ENCODE data around the gene PXDC1.
"Not testable (repeated sequence)": the region's sequence is repeated elsewhere in the genome, so short reads cannot be mapped to it uniquely, and the experiment has no call there.

Gene PXDC1

DNA sequence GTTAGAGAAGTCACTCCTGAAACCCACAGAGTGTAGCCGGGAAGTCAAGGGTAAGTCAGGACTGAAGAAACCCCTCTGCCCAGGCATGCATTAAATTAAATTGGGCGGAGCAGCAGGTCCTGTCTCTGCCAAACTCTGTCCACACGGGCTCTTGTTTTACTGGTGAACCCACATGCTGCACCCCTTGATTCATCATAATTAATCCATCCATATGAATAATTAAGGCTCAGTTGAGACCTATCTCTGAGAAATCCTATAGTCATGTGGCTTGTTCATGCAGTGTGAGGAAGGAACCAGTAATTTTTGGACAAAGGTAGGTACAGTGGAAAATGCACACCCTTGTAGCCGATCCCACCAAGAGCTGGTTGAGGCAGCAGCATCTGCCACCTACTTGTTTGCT is 43.0 kb downstream of the PXDC1 start:
- DNase-seq (ENCODE audit: low read depth) = no peak

DNA sequence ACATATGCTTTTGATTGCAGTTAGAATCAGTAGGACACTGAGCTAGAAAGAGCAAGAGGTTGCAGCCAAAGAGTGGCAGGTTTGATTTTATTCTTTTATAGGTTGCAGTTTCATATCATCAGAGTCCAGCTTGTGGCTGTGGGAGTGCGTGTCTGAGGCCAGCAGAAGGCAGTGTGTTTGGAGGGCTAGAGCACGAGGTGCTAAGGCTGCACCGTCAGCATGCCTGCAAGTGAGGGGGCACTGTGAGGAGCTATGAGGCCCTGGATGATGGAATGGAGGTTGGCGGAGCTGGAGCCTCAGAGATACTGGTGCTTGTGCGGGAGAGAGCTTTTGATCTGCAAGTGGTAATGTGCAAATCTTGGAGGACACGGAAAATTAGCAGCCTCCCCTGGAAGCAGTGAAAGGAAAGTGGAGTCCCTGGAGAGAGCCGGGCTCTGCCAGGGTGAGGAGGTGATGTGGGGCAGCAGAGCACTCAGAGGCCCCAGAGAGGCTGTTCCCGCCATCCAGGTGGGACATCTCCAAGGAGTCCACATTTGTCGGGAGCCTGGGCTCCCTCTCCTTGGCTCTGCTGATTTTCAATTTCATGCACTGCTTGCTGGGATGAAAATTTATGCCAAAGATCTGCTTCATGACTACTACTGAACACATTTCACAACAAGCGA is 43.6 kb downstream of the PXDC1 start:
- no peak for DNase-seq (ENCODE audit: low read depth)

DNA sequence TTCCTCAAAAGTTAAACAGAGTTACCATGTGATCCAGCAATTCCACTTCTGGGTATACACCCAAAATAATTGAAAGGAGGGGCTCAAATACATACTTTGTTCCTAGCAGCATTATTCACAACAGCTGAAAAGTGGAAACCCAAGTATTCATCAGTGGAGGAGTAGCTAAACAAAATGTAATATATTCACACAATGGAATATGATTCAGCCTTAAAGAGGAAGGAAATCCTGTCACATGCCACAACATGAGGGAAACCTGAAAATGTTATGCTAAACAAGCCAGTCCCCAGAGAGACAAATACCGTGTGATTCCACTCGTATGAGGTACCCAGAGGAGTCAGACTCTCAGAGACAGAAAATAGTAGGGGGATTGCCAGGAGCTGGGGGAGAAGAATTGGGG is 44.5 kb downstream of the PXDC1 start:
- no peak for DNase-seq (ENCODE audit: low read depth)

DNA sequence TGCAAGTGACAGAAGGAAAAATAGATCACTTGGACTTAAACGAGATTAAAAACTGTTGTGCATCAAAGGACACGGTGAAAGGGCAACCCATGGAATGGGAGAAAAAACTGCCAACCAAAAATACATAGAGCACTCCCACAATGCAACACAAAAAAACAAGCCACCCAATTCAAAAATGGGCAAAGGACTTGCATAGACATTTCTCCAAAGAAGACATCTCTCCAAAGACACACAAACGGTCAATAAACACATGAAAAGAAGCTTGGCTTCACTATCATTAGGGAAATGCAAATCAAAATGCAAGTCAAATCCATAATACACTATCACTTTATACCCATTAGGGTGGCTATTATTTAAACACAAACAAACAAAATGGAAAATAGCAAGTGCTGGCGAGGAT is 45.0 kb downstream of the PXDC1 start:
- DNase-seq (ENCODE audit: low read depth) = no peak

DNA sequence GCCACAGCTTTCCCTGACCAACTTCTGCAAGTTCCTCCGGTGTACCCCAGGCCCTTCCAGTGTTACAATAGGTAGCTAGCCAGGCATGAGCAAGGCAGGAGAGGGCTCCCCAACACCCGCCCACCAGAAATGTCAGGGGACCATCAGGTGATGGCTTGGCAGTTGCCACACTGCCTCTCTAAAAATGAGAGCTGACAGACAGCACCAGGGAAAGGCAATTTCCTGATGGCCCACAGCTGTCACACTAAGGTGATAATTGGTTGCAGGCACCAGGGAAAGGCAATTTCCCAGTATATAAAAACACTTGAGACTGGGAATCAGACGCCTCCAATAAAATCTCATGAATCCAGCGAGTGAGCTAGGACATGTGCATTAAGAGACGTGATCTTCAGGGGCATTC is 49.9 kb downstream of the PXDC1 start:
- DNase-seq (ENCODE audit: low read depth) = no peak

DNA sequence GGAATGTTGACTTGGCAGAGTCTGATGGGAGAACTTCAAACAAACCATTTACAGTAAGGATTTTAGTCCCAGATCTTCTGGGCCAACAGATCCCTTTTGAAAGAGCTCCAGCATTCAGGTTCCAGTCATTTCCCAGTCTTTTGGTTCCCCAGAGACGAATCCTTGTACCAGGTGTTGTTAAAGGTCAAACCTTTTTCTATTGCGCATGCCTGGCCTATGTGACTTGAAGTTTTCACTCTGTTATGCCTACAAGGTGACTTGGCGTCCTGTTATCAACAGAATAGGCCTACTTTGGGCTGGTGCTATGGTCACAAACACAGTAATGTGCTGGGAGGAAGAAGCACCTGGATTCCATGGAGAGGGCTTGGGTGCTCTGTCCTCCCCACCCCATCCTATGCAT is 52.3 kb downstream of the PXDC1 start:
- DNase-seq (ENCODE audit: low read depth) = no peak

DNA sequence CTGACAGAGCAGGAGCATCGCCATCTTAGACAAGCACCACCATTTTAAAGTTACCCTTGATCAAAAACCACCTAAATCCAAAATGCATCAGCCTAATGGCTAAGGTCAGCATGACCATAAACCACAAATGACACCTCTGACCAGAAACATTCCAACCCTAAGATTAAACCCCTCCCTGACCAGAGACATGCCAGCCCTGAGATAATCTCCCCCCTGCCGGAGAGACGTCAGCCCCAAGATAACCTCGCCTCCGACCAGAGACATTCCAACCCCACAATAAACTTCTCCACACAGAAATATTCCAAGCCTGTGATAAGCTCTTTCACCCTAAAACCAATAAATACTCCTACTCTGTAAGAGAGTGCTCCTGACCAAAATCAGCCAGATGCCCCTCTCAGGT is 53.5 kb downstream of the PXDC1 start:
- no peak for DNase-seq (ENCODE audit: low read depth)

DNA sequence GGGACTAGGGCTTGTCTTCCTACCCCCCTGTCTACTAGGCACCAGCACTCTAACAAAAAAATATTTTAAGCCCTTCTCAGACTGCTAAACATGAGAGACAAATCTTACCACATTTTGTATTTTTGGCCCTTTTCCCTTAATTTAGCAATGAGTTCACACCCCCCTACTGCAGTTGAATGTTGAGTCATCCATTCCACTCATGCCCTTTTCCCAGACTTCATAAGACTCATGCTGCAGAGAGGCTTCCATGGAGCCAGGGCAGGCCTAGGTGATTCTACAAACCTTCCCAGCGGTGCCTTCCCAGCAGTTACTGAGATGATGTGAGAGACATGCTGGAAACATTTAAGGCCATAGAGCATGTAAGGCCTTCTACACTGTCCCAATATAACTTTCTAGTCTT is 53.9 kb downstream of the PXDC1 start:
- no peak for DNase-seq (ENCODE audit: low read depth)

DNA sequence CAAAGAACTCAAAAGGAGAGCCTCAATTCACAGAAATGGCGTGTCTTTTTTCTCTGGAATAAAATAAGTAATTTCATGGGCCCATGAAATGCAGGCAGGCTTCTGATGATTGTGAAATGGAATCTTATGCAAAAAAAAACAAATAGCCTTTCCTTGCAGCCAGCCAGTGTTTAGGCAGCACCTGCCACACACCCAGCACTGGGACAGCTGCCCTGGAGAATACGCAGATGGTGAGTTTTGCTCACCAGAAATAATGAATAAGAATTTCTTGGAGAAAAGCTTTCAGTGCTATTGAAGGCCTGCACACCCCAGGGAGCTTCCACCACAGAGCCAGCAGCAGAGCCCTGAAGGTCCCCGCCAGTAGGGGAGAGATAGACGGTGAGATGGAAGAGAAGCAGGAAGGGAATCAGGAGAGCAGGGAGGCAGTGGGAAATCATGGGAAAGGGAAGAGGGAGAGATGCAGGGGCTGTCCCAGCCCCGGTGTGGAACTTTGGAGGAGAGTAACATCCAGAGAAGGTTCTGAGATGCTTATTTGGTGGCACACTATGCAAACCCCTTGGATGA is 54.9 kb downstream of the PXDC1 start:
- no peak for DNase-seq (ENCODE audit: low read depth)

DNA sequence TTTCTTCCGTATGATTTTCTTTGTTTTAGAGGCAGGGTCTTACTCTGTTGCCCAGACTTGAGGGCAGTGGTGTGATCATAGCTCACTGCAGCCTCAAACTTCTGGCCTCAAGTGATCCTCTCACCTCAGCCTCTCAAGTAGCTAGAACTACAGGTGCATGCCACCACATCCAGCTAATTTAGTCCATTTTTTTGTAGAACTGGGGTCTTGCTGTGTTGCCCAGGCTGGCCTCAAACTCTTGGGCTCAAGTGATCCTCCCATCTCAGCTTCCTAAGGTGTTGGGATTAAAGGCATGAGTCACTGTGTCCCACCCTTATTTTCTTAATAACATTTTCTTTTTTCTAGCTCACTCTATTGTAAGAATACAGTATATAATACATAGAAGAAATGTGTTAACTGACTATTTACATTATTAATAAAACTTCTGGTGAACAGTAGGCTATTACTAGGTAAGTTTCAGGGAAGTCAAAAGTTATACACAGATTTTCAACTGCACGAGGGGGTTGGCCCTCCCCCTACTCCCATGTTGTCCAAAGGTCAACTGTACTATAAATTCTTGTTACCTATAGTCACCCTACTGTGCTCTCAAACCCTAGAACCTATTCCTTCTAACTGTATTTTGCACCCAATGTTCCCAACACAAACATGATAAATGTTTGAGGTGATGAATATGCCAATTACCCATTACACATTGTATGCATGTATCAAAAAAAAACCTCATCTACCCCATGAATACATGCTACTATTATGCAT is 56.3 kb downstream of the PXDC1 start:
- DNase-seq (ENCODE audit: low read depth) = no peak

DNA sequence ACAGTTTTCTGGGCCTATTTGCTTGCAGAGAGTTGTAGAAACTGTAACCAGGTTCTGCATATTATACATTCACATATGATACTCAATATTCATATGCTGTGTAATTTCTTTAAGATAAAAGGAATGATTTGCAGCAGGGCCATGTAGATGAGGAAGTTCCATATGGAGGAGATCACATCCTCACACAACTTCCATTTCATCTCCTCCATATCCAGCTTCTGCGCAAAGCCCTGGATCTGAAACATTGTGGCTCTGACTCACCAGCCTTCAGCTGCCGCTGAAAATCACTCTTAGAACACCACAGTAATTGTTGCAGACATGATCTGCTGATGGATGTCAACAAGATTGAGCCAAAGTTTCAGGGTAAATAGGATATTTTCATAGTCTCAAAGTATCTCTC is 57.7 kb downstream of the PXDC1 start:
- DNase-seq (ENCODE audit: low read depth) = no peak

DNA sequence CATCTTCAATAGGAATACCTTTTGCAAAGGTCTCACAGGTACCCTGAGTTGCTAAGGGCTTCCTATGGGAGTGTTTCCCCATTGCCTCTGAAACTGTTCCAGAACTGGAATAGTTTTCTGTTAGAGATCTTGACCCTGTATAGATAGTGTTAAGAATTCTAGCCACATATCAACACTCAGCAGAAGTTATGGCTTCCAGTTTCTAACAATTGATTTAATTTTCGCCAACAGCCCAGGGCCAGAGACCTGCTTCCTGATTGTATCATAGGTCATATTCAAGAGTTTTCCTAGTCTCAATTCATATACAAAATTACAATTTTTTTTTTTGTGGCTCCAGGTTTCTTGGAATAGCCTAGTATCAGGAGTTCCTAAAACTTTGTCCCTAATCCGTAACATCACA is 61.0 kb downstream of the PXDC1 start:
- no peak for DNase-seq (ENCODE audit: low read depth)

DNA sequence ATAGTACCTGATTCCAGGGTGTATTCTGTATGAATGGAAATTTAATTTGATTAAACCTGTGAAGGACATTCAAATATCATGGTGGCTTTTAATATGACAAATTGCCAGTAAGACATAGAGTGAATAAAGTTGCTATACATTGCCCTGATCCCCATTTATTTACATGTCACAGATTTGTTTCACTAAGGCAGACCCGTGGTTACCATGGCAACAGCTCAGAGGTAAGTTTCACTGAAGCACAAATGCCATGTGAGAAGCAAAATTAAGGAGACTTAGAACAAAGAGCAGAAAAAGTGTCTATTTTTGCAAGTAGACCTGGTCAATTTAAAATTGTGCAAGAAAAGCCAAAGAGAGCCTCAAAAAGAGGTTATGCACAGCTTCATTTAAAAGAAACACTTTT is 63.7 kb downstream of the PXDC1 start:
- no peak for DNase-seq (ENCODE audit: low read depth)

DNA sequence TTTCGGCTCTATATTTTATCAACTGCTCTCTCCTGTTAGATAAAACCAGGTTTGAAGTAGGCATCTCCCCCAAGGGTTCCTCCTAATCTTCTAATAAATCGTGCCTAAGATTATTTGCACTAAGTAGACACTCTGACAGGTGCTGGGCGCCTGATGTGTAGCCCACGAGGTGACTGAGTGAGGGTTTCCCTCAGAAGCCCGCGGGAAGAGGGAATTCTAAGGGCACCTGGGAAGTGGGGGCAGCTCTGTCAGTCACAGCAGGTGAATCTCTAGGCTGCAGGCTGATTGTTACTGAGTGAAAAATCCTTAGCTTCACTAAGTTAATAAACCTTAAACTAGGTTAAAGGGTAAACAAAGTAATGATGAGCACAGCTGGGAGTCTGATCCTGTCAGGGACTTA is 68.2 kb downstream of the PXDC1 start:
- DNase-seq (ENCODE audit: low read depth) = no peak

DNA sequence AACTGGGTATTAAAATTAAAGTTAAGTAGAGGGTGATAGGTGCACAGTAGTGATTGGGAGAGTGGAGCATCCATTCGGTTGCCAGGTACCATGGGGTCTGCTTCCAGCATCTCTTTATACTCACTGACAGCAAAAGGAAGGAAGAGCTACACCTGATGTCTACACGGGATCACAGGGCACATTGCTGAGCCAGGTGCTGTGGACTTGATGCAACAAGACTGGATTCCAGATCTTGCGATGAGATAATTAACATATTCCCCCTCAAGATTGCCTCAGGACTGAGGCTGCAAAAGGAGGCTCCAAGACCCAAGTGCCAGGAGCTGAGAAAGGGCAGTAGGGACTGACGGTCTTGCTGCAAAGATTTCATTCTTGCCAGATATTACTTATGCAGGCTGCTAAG is 72.6 kb downstream of the PXDC1 start:
- no peak for DNase-seq (ENCODE audit: low read depth)

DNA sequence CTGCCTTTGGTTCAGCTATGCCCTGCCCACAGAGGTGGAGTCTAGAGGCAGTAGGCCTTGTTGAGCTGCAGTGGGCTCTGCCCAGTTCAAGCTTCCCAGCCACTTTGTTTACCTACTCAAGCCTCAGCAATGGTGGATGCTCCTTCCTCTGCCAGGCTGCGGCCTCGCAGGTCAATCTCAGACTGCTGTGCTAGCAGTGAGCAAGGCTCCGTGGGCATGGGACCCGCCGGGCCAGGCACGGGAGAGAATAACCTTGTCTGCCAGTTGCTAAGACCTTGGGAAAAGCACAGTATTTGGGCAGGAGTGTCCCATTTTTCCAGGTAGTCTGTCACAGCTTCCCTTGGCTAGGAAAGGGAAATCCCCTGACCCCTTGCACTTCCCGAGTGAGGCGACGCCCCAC is 73.8 kb downstream of the PXDC1 start:
- not testable (repeated sequence) for DNase-seq (ENCODE audit: low read depth)

DNA sequence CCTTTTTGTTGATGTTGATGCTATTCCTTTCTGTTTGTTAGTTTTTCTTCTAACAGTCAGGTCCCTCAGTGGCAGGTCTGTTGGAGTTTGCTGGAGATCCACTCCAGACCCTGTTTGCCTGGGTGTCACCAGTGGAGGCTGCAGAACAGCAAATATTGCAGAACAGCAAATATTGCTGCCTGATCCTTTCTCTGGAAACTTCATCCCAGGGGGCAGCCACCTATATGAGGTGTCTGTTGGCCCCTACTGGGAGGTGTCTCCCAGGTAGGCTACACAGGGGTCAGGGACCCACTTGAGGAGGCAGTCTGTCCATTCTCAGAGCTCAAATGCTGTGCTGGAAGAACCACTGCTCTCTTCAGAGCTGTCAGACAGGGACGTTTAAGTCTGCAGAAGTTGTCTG is 74.2 kb downstream of the PXDC1 start:
- not testable (repeated sequence) for DNase-seq (ENCODE audit: low read depth)

Data from stimulated activated CD8-positive, alpha-beta memory T cell treated with anti-CD3 and anti-CD28 coated beads, Interleukin-7, amount 100 ng/mL, for 24 hours (primary cell).